Stimulated activated CD8-positive, alpha-beta memory T cell treated with anti-CD3 and anti-CD28 coated beads, Interleukin-12 subunit alpha, Interleukin-12 subunit beta, amount 100 ng/mL, for 24 hours (primary cell): Measurements from ENCODE around the gene CCNC.
A peak's percentile ranks its signal among the peaks of the same experiment; 100 is the strongest.

Experiments
- DNase-seq: peaks from one replicate; pipeline ENCODE4 v3.0.0-alpha.2; 2020; ENCODE audit errors: extremely low read depth

Gene CCNC

GRCh38 chr6:99568103-99568933 is at the start of gene CCNC:
TSS of gene CCNC (minus strand) at chr6:99568660. CDS start at chr6:99568527, 133 bp downstream.
- DNase-seq: peak; percentile 79

GRCh38 chr6:99617131-99617530 is 48.7 kb upstream of the CCNC start:
- no peak for DNase-seq

- DNase-seq: no peak
Observed at GRCh38 chr6:99614430-99615186, 46.1 kb upstream of the CCNC start.

- no peak for DNase-seq
Observed at GRCh38 chr6:99613705-99614429, 45.4 kb upstream of the CCNC start.

- no peak for DNase-seq
Observed at GRCh38 chr6:99613409-99613704, 44.9 kb upstream of the CCNC start.

- DNase-seq: no peak
Observed at GRCh38 chr6:99612551-99613408, 44.3 kb upstream of the CCNC start.

GRCh38 chr6:99611148-99611547 is 42.7 kb upstream of the CCNC start:
- no peak for DNase-seq

- DNase-seq: no peak
Observed at GRCh38 chr6:99609905-99610489, 41.5 kb upstream of the CCNC start.

GRCh38 chr6:99608886-99609482 is 40.5 kb upstream of the CCNC start:
- no peak for DNase-seq

GRCh38 chr6:99608059-99608885 is 39.8 kb upstream of the CCNC start:
- no peak for DNase-seq

GRCh38 chr6:99607416-99608036 is 39.1 kb upstream of the CCNC start:
- DNase-seq: no peak

- no peak for DNase-seq
Observed at GRCh38 chr6:99606656-99607415, 38.4 kb upstream of the CCNC start, which contains the start of gene PRDM13. TSS of gene PRDM13 (plus strand) at chr6:99606833. CDS start at chr6:99607035, 202 bp downstream.

GRCh38 chr6:99605911-99606655 is 37.6 kb upstream of the CCNC start:
- DNase-seq: no peak

GRCh38 chr6:99605074-99605734 is 36.7 kb upstream of the CCNC start:
- no peak for DNase-seq

GRCh38 chr6:99604166-99605073 is 36.0 kb upstream of the CCNC start:
- no peak for DNase-seq
